ENCODE measurements around the gene RBCK1.

Gene RBCK1

DNA sequence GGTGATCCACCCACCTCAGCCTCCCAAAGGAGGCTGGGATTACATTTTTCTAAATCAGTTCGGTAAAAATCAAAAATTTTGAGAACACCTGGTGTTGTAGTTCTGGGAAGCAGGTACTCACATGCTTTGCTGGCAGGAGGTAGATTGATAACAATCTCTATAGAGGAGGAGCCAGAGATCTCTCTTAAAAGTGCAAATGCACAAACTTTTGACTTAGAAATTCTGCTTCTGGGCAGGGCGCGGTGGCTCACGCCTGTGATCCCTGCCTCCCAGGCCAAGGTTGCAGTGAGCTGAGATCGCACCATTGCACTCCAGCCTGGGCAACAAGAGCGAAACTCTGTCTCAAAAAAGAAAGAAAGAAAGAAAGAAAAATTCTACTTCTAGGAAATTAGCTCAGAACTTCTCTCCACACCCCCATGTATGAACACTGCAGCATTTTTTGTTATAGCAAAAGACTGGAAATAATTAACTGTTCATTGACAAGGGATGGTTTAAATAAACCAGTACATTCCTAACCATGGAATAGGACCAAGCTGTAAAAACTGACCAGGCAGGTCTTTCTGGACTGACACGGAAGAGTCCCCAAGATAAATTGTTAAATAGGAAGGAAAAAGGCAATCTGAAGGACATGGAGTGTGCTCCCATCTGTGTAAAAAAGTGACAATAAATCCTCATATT lies 41.9 kb upstream of the RBCK1 start:
- TF ChIP-seq, protein P1, sequence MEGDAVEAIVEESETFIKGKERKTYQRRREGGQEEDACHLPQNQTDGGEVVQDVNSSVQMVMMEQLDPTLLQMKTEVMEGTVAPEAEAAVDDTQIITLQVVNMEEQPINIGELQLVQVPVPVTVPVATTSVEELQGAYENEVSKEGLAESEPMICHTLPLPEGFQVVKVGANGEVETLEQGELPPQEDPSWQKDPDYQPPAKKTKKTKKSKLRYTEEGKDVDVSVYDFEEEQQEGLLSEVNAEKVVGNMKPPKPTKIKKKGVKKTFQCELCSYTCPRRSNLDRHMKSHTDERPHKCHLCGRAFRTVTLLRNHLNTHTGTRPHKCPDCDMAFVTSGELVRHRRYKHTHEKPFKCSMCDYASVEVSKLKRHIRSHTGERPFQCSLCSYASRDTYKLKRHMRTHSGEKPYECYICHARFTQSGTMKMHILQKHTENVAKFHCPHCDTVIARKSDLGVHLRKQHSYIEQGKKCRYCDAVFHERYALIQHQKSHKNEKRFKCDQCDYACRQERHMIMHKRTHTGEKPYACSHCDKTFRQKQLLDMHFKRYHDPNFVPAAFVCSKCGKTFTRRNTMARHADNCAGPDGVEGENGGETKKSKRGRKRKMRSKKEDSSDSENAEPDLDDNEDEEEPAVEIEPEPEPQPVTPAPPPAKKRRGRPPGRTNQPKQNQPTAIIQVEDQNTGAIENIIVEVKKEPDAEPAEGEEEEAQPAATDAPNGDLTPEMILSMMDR (IDR thresholded peaks at IDR 0.05), result no peak

DNA sequence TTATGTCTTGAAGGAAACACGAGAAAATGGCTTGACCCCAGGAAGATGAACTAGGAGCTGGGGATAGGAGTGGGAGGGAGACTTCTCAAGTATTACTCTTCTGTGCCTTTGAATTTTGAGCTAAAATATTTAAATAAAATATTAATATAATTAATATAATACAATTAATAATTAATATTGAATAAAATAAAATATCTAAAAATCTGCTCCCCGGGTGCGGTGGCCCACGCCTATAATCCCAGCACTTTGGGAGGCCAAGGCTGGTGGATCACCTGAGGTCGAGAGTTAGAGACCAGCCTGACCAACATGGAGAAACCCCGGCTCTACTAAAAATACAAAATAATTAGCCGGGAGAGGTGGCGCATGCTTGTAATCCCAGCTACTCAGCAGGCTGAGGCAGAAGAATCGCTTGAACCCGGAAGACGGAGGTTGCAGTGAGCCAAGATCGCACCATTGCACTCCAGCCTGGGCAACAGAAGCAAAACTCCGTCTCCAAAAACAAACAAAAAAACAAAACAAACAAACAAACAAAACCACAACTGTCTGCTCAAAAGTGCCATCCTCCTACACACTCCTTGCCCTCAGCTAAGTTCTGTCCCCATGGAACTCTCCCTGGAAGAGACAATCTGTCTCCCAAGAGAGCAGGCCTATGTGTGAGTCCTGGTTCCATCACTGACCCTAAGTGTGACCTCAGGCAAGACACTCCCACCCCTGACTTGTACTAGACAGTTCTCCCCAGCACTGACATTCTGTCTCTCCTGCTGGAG lies 41.2 kb upstream of the RBCK1 start:
- TF ChIP-seq, protein P1 (IDR thresholded peaks at IDR 0.05), result no peak

DNA sequence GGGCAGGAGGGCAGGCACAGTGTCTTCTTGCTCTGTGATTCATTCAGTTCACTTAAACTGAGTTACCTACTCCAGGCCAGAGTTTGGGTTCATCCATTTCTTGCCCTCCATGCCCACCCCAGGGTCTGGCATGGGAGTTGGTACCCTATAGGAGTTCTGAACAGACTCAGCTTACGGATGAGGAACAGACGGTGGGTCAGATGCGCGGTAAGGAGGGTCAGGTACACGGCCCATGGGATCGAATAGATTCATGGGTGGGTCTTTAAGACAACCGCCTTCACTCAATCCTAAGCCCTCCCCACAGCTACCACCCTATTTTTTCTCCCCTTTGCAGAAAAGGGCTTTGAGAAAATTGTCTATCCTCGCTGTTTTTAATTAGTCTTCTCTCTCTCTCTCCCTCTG lies 40.6 kb upstream of the RBCK1 start:
- TF ChIP-seq, protein P1 (IDR thresholded peaks at IDR 0.05), result no peak

DNA sequence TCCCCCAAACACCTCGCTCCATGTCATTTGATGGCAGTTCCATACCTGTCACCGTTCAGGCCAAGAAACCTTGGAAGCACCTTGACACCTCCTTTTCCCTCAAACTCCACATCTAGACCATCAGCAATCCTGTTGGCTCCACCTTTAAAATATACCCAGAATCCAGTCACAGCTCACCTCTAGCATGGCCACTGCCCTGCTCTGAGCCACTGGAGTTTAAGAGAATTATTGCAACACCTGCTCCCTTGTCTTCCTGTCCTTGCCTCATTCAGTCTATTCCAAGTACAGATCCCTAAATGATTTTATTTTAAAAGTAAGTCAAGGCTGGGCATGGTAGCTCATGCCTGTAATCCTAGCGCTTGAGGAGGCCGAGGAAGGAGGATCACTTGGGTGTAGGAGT lies 39.2 kb upstream of the RBCK1 start:
- TF ChIP-seq, protein P1 (IDR thresholded peaks at IDR 0.05), result no peak

DNA sequence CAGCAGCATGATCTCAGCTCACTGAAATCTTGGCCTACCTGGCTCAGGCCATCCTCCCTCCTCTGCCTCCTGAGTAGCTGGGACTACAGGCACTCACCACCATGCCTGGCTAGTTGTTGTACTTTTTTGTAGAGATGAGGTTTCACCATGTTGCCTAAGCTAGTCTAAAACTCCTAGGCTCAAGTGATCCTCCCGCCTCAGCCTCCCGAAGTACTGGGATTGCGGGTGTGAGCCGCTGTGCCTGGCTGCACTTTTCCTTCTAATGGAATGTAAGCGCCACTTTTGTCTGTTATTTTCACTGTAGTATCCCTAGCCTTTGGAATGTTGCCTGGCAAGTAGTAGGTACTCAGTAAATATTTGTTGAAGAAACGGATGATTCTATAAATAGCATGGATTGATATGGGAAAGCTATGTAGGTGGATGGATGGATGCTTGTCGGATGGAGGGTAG lies 37.9 kb upstream of the RBCK1 start:
- TF ChIP-seq, protein P1 (IDR thresholded peaks at IDR 0.05), result no peak

DNA sequence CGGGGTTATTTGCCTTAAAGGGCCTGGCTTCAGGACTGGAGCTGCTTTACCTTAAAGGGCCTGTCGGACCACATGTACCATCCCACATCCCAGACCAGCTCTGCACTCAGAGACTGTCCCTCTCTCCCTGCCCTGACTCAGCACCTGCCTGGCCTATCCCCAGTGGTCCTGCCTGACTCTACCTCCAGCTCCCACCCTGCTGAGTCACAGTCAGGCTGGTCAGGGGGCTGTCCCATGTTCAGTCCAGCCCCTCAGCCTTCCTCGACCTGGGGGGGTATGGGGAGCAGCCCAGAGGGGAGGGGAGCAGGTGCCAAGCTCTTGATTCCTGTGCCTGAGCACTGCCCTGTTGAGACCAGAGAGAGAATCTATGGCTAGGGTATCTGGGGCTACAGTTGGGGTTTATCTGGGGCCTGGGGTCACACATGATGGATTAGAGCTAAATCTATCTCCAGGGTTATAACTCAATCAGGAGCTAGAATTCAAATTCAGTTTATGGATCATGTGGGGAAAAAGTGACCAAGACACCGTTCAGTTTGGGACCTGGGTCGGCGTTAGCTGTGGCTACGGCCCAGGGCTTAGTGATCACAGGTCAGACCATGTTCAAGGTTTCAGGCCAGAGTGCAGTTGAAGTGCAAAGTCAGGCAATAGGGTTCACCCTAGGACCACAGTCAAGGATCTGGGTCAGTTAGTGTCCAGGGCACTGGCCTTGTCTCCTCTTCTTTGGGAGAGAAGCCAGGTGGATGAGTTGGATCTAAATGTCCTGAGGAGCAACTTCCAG lies 36.9 kb upstream of the RBCK1 start:
- TF ChIP-seq, protein P1 (IDR thresholded peaks at IDR 0.05), result no peak

DNA sequence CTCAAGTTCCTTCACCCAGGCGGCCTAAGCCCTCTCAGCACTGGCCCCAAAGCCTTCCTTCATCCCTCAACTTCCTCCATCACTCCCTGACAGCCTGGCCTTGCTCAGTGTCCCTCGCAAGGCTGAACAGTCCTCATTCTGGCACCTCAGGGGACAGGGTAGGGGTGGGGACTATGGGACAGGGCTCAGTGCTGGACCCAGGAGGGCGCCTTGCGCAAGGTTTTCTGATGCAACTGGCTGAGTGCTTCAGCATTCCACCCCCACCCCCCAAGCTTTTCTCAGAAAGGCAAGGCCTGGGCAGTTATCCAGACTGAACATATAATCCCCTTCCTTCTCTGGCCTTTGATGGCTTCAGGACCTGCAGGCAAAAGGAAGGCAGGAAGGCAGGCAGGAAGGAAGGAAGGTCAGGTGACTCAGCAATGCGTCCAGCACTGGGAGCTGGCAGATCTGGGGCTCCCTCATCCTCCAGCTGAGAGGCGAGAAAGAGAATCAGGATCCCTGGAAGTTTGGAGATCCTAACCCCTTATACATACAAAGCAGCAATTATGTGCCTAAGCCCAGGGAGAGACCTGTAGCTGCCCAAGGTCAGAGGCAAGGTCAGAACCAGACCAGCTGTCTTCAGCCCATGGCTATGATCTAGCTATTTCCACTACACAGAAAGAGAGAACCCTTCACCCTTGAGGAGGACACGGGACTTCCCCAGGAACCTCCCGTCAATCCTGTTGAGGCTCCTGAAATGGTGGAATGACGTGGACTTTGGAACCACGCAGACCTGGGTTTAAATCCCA lies 36.1 kb upstream of the RBCK1 start:
- TF ChIP-seq, protein P1 (IDR thresholded peaks at IDR 0.05), result no peak
